Measurements from ENCODE around the gene TXNDC8.
"Not testable (repeated sequence)": the region's sequence is repeated elsewhere in the genome, so short reads cannot be mapped to it uniquely, and the experiment has no call there.

Gene TXNDC8

DNA sequence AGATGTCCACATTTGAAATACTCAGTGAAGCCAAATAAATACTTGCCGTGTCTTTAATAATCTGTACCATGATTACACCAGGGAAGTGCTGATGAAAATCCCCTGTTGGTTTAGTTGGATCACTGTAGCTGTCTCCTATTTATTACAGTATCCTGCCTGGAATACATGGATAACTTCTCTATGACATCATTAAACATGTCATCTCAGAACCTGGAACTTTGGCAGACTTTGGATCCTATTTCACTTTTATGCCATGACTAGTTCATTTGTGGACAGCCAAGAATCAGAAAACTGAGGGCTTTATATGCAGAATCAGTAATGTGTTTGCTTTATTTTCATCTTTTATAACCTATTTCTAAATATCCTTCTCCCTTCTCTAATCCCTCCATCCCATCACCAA is at the start of gene TXNDC8:
Gene TXNDC8, minus strand, starts transcription at position 137 of the 400 bp plus-strand sequence.
- no peak for DNase-seq (ENCODE audit: low spot score)

DNA sequence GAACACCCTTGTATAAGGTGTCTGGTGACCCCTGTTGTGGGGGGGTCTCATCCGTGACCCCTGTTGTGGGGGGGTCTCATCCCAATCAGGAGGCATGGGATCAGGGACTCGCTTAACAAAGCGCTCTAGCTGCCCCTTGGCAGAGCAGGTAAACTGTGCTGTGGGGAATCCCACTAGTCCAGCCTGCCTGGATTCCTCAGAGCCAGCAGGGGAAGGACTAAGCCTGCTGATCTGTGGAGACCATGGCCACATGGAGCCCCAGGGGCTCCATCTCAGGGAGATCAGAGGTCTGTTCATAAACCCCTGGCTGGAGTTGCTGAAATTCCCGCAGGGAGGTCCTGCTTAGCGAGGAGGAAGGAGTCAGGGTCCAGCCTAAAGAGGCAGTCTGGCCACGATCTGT is 45.8 kb upstream of the TXNDC8 start:
- no peak for DNase-seq (ENCODE audit: low spot score)

DNA sequence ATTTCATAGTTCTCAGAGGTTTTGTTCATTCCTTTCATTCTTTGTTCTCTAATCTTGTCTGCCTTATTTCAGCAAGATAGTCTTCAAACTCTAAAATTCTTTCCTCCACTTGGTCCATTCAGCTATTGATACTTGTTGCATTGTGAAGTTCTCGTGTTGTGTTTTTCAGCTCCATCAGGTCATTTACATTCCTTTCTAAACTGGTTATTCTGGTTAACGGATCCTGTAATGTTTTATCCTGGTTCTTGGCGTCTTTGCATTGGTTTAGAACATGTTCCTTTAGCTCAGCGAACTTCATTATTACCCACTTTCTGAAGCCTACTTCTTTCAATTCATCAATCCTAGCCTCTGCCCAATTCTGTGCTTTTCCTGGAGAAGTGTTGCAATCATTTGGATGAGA is 45.1 kb upstream of the TXNDC8 start:
- no peak for DNase-seq (ENCODE audit: low spot score)

DNA sequence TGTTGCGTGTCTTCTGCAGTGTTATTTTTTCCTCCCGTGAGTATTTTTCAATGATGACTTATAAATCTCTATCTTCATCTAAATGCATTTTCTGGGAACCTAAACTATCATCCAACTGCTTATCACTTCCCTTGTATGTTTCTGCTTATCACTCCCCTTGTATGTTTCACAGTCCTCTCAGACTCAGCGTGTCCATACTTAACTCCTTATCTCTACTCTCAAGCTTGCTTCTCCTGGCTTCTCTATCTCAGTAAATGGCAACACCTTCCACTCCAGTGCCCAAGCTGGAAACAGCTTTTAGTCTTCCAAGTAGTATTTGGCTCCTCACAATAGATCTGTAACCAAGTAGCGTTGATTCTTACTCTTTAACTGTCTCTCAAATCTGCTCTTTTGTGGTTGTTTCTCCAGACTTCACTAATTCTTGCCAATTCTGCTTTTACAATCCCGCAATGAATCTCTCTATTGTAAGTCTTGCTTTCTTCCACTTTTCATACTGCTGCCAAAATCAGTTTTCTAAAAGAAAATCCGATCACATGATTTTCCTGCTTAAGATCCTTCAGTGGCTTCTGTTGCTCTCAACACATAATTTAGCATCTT is 33.8 kb upstream of the TXNDC8 start:
- no peak for DNase-seq (ENCODE audit: low spot score)

DNA sequence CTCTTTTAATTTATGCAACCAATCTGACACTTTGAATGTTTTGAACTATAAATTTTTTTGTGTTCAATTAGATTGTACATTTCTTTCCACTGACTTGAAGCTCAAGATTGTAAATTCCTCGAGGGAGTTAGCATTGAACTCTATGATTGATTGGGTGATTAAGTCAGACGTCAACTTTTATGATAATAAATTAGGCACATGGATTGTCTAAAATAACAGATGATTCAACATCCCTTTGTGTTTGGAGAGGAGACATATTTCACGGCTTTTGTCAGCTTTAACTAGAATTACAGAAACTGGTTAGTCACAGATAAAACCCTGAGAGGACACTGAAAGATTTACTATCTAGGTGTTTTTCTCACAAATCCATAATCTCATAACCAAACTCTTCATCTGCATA is 32.7 kb upstream of the TXNDC8 start:
- DNase-seq (ENCODE audit: low spot score) = no peak

DNA sequence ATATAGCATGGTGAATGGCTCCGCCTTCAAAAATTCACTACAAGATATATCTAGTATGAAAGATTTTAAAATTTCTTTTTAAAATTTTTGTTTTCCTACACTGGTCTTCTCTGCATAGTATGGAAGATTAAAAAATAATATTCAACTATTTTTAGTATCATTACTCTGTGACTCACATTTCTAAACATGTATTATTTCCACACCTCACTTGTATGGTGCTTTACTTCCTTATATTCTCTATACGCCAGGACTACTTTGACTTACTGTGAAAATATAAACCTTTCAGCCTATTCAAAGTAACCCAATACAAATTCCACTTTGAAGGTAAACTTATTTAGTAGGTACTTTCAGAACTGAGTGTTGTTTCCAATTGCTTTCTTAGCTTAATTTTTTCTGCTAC is 26.8 kb upstream of the TXNDC8 start:
- no peak for DNase-seq (ENCODE audit: low spot score)

DNA sequence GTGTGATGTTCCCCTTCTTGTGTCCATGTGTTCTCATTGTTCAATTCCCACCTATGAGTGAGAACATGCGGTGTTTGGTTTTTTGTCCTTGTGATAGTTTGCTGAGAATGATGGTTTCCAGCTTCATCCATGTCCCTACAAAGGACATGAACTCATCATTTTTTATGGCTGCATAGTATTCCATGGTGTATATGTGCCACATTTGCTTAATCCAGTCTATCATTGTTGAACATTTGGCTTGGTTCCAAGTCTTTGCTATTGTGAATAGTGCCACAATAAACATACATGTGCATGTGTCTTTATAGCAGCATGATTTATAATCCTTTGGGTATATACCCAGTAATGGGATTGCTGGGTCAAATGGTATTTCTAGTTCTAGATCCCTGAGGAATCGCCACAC is 21.3 kb upstream of the TXNDC8 start:
- not testable (repeated sequence) for DNase-seq (ENCODE audit: low spot score)

DNA sequence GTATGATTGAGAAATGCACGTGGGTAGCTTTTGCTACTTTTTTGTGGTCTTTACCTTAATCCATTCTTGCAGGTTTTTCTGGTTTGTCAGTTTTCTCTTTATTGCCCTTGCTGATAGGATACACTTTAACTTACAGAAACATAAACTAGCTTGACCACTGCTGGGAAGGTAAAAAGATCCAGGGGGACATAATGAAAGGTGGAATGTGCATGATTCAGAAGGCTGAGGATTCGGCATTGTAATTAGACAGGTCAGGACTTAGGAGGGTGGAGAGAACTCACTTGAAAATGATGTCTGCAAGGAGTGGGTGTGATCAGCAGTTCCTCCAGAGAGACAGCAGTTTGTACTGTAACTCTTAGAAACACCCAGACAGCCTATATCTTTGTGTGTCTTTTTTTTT is 19.8 kb upstream of the TXNDC8 start:
- DNase-seq (ENCODE audit: low spot score) = no peak

DNA sequence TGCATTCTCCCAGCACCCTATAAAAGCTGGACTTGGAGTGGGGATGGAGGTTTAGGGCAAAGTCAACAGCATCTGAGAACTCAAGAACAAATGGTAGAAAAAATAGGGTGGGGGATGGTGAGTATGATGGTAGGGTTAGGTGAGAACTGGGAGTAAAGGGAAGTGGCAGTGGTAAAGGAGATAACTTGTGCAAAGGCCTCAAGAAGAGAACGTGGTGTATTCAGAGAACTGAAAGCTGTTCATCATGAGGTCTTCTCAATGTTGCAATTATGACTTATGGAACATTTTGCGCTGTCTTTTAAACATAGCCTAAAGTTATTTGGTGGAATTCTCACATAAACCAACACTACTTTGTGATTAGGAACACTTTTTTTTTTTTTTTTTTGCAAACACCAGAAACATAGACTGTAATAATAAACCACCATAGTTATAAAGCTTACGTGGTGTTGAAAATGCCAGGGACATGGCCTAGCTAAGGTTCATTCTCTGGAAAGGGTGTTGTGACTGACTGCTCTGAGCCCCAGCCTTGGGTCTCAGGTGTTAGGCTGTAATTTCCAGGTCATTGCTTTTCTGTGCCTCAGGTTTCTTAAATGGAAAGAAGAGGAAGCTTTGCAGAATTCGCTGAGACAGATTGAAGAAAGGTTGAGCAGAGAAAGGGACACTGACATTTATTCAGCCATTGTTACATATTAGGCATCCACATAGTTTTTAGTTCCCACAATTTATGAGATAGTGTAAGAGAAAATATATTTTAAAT is 19.2 kb upstream of the TXNDC8 start:
- DNase-seq (ENCODE audit: low spot score) = no peak

DNA sequence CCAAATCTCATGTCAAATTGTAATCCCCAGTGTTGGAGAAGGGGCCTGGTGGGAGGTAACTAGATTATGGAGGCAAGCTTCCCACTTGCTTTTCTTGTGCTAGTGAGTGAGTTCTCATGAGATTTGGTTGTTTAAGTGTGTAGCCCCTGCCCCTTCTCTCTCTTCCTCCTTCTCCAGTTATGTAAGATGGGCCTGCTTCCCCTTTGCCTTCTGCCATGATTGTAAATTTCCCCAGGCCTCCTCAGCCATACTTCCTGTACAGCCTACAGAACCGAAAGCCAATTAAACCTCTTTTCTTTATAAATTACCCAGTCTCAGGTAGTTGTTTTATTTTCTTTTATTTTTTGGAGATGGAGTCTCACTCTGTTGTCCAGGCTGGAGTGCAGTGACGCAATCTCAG is 18.2 kb upstream of the TXNDC8 start:
- DNase-seq (ENCODE audit: low spot score) = no peak

DNA sequence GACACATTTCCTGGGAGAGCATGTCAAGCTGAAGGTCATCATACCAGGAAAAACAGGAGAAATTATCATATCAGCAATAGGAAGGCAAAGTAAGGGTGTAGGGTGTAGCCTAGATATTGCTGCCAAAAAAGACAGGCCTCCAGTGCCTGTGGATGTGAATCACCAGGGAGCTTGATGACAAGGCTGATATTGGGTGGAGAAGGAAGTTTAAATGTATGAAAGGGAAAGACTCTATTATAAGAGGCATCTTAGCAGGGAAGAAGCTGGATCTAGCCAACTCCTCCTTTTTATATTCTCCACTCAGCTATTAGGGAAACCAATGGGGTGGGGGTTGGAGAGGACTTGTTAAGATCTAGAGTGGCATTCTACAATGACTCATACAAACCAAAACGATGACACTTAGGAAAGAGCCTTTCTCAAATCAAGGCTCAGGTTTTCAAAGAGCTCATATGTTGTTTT is 13.4 kb upstream of the TXNDC8 start:
- no peak for DNase-seq (ENCODE audit: low spot score)

DNA sequence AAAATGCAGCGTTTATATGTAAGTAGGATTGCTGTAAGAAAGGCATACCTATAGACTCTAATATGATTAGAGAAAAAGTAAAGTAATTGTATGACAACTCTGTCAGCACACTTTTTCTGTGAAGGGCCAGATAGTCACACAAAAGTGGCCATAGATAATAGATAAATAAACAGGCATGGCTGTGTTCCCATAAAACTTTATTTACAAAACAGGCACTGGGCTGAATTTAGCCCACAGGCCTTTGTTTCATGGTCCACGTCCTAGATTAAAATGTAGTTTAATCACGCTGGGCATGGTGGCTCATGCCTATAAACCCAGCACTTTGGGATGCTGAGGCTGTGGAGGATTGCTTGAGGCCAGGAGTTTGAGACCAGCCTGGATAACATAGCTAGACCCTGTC is 8.7 kb upstream of the TXNDC8 start:
- DNase-seq (ENCODE audit: low spot score) = no peak

DNA sequence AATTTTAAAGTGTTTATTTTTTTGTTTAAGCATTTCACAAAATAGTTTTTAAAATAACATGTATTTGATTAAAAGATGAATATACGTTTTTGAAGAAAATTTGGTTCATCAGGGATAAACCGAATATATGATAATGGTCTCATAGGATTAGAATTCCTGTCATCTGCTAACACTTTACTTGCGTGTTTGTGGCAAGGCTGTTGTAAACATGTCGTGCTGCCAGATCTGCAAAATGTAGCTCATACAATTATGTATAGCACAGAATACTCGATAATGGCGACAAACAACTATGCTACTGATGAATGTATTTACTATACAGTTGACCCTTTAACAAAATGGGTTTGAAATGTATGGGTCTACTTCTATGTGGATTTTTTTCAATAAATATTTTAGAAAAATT is 7.2 kb upstream of the TXNDC8 start:
- DNase-seq (ENCODE audit: low spot score) = no peak

DNA sequence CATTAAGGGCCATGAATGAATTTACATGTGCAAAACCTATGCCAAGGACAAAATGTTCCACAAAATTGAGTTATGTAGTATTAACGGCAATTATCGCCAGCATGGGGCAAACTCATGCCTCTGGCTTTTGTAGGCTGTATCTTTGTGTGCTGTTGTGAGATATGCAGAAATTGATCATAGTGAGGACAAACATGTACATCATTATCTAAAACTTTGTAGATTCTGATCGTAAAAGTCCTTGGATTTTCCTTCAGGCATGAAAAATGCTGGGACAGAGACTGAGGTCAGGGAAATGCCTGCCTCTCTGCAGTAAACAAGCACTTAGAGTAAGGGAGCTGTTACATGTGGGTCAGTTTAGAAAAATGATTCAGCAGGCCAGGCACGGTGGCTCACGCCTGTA is 5.9 kb upstream of the TXNDC8 start:
- no peak for DNase-seq (ENCODE audit: low spot score)

DNA sequence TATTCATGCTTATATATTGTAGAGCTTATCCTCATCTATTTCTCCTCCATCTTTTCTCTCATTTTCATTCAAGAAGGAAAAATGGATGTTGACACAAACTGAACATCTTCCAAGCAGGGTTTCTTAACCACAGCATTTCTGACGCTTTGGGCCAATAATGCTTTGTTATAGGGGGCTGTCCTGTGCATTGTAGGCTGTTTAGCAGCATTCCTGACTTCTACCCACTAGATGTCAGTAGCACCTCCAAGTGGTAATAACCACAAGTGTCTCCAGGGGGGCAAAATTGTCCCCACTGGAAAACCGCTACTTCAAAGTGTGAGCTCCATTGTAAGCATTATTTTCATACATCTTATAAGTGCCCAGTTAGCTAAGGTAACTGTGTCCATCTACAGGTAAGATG is 2.6 kb upstream of the TXNDC8 start:
- DNase-seq (ENCODE audit: low spot score) = no peak

DNA sequence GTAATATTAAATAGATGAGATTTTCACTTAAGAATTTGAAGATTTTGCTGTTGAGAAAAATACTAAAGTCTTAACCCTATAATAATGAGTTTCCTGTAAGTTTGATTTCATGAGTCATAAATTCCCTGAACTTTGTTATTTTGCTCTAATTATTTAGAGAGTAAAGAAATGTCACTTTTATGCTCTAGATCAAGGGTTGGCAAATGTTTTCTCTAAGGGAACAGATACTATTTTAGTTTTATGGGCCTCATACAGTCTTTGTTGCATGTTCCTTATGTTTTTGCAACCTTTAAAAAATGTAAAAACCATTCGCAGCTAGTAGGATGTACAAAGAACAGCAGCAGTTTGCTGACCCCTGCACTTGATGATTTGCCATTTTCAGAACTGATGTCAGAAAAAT is 480 bp upstream of the TXNDC8 start:
- DNase-seq (ENCODE audit: low spot score) = no peak

DNA sequence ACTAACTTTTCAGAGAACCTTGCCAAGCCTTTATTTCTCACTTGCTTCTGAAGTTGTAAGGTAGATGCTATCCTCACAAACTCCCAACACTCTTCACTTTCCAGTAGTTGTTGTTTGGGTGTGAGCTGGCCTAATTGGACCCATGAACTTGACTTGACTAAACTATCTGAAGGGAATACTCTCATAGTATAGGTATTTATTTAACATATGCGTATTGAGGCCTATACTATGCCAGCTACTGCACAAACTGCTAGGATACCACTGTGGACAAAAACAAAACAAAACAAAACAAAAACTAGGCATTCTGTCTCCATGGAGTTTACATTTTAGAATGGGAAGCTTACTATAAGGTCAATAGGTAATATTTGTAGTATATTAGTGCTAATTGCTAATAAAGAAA is 1.3 kb downstream of the TXNDC8 start:
- DNase-seq (ENCODE audit: low spot score) = no peak

DNA sequence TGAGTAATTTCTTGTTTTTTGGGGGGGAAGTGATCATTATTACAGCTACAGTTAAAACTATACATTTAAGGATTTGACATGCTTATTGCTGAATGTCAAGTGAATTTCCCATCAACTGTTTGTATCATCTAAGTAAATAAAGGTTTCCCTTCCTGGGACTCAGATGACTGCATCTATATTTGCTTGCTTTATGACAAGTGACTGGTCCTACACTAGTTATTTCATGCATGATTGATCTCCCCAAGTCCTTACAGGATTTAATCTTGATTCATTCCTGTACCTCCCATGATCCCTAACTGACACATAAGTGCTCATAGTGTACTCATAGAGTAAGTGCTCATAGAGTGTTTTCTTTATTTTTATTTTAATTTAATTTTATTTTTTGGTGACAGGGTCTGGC is 2.8 kb downstream of the TXNDC8 start:
- no peak for DNase-seq (ENCODE audit: low spot score)

DNA sequence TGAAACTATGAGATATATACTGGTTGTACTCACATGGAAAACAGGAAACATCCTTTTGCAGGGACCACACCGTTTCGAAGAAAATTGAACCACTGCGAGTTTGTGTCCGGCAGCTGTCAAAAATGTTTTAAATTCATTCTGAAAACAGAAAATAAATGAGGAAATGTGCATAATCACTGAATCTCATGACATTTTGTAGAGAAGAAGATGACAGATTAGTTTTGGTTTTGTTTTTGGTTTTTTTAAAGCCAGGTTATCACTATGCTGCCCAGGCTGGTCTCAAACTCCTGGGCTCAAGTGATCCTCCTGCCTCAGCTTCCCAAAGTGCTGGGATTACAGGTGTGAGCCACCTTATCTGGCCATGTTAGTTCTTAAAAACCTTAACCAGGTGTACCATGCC is 3.5 kb downstream of the TXNDC8 start:
- DNase-seq (ENCODE audit: low spot score) = no peak

DNA sequence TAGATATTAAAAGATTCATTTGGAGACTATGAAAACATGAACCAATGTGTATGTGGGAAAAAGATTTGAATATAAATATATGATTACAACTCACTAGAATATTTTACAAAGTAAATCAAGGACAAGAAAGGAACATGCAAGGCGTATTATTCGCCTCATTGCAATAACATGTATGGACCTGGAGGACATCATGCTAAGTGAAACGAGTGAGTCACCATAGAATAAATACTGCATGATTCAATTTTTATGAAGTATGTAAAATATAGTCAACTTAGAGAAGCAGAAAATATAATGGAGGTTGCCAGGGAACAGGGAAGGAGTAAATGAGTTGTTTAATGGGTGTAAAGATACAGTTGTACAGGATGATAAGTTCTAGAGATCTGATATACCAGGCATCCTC is 4.9 kb downstream of the TXNDC8 start:
- no peak for DNase-seq (ENCODE audit: low spot score)

DNA sequence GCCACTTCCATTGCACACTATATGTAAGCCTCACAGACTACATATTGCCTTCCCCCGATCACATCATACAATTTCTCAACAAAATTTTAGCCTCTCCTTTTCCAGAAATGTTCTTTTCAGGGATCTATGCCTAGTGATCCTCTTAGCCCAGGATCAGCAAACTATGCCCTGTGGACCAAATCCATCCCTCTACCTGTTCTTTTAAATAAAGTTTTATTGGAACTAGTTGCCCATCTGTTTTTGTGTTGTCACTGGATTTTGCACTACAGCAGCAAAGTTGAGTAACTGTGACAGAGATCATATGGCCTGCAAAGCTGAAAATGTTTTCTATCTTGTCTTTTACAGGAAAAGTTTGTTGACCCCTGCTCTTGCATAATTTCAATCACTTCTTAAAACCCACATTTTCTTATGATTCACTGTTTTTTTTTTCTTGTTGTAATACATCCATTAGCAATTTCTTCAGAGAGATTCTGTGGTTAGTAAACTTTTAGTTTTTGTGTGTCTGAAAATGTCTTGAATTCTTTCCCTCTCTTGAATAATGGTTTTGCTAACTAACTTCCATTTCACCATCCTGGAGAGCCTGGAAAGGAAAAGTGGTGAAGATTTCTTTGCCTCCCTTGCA is 7.1 kb downstream of the TXNDC8 start:
- no peak for DNase-seq (ENCODE audit: low spot score)

DNA sequence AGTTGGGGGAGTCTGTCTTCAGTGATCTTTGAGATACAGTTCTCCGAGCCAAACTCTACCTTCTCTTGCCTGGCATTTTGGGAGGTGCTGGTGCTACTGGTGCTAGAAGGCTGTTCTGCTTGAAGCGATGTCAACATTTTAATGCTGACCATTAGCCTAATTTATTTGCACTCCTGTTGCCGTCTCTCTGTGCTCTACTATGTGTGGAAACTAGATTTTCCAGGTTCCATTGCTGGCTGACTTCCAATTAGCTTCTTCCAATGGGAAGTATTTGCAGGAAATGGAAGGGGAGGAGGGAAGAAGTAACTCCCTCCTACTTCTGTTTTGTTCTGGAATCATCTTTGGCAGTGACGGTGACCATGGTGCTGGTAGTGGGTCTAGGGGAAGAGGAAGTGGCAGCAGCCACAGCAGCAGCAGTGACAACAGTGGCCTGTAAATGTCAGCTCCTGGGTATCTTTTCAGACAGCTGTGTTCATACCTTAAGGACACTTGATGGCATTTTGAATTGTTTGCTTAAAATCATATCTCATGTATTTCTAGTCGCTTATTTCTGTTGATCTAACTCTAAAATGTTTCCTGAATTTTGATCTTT is 7.9 kb downstream of the TXNDC8 start:
- no peak for DNase-seq (ENCODE audit: low spot score)

DNA sequence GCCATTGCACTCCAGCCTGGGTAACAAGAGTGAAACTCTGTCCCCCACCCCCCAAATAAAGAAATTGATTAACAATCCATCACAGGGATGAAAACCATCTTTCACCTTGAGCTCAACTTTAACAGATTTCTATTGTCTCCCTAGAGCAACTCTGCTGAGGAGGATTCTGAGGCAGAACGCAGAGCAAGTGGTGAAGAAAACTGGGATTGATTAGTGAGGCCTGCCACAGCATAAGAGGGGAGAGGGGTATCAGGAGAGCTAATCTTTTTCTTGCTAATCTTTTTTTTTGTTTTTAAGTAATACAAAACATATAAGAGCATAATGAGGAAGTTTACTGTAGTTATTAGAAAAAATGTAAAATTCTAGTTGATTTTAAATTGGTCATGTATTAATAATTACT is 8.9 kb downstream of the TXNDC8 start:
- DNase-seq (ENCODE audit: low spot score) = no peak

Measured in HuH-7.5 (cell line).